ENCODE results near the gene CCL22. TPM values are rescaled to one million over a fixed set of nuclear protein-coding genes. Genes with fewer than 3 reads are reported as not detected.

CCL22 gene
- total and polyA plus RNA-seq, 2 donors (not counting 3 experiments of a cell fraction or from before 2014, with no cell fraction given) = not detected

- peaks cover 0 to 4% of the 10 kb centered on the region in 2 experiments for H3K27me3 ChIP-seq (ENCODE audit: control insufficient read depth in 2 of 2, insufficient read depth in 2 of 2, low read length in 2 of 2)
- H3K36me3 ChIP-seq (ENCODE audit: control insufficient read depth in 2 of 2, extremely low read depth in 1 of 2, insufficient read depth in 2 of 2, low read length in 2 of 2) = no peaks in the 10 kb centered on the region
- ChIA-PET CTCF (interaction anchor here (2.0 kb wide), 1 partner anchor 29 kb away, joined by 5 read pairs; no protein-coding TSS in a partner anchor), POLR2A (no interaction called here)
- no peak for TF ChIP-seq GATA2 (IDR thresholded peaks at IDR 0.05; ENCODE audit: insufficient read depth, insufficient read length, low read depth, low read length)
- TF ChIP-seq POLR2A (IDR thresholded peaks at IDR 0.05; ENCODE audit: low read depth, low read length) = no peak
- TF ChIP-seq CTCF (IDR thresholded peaks at IDR 0.05; ENCODE audit: extremely low read depth in 1 of 2, insufficient read depth in 1 of 2, low read depth in 1 of 2, low read length in 2 of 2) = no peak
- TF ChIP-seq POLR2AphosphoS5 (IDR thresholded peaks at IDR 0.05; ENCODE audit: insufficient read depth, low read depth, low read length) = no peak
- TF ChIP-seq MAX (IDR thresholded peaks at IDR 0.05; ENCODE audit: insufficient read depth, insufficient read length) = no peak
- TF ChIP-seq EZH2 (IDR thresholded peaks at IDR 0.05; ENCODE audit: borderline replicate concordance, low read depth, low read length, severe bottlenecking) = no peak
- no peak for TF ChIP-seq MYC (IDR thresholded peaks at IDR 0.05; ENCODE audit: low read depth, low read length)
- no peak for TF ChIP-seq FOS (IDR thresholded peaks at IDR 0.05; ENCODE audit: borderline replicate concordance, insufficient read depth, low read length)
- no peak for TF ChIP-seq JUN (IDR thresholded peaks at IDR 0.05; ENCODE audit: borderline replicate concordance, insufficient read depth, insufficient read length, low read depth)
- H3K79me2 ChIP-seq (ENCODE audit: control insufficient read depth, insufficient read depth, low read length) = no peaks in the 10 kb centered on the region
- FAIRE-seq (no peak), DNase-seq (ENCODE audit: low read depth, low spot score) (no peak)
- H4K20me1 ChIP-seq (replicated peaks; ENCODE audit: control insufficient read depth, extremely low read depth, insufficient read depth, low read length) = no peaks in the 10 kb centered on the region
- dilution Hi-C loops (cut with MboI; ENCODE audit: extremely low pct_ligation_motif_present, low sequenced_read_pairs) (no loop called here), intact Hi-C loops (cut with micrococcal nuclease) (no loop called here)
- H3K4me1 ChIP-seq (ENCODE audit: control insufficient read depth, extremely low read depth, insufficient read depth, low read length) = peaks cover 12% of the 10 kb centered on the region
- H3K9me3 ChIP-seq (replicated peaks; ENCODE audit: control insufficient read depth, insufficient read depth, low read length) = no peaks in the 10 kb centered on the region
- H3K9me1 ChIP-seq (replicated peaks; ENCODE audit: control insufficient read depth, extremely low read depth, insufficient read depth, low read length) = no peaks in the 10 kb centered on the region
- no peak overlapping the region for H3K4me2 ChIP-seq (ENCODE audit: insufficient read depth, low read length)
- no peak overlapping the region for H2AFZ ChIP-seq (ENCODE audit: low read depth, low read length)
- no peak overlapping the region for H3K4me3 ChIP-seq (replicated peaks in 1 of 3; ENCODE audit: insufficient read depth in 1 of 3, low read depth in 1 of 3, low read length in 3 of 3)
- BruUV-seq (replicated peaks) = no TSS peak
- H3K9ac ChIP-seq (replicated peaks; ENCODE audit: extremely low read depth, insufficient read depth, low read length) = no peak overlapping the region
- H3K27ac ChIP-seq (ENCODE audit: insufficient read depth, low read depth, low read length) = no peak overlapping the region
These were observed 29.2 kb downstream of the CCL22 start for GRCh38 chr16:57387598-57388354.
